LNCAP (cell line): ENCODE data around the gene RABEP2.

Experiments used
- TF ChIP-seq, protein P1 (sequence below): fragments of 450-650 bp; IDR thresholded peaks from 2 replicates; pipeline ENCODE4 v1.5.1; 2017; ENCODE audit warnings: mild to moderate bottlenecking

RABEP2 gene

DNA sequence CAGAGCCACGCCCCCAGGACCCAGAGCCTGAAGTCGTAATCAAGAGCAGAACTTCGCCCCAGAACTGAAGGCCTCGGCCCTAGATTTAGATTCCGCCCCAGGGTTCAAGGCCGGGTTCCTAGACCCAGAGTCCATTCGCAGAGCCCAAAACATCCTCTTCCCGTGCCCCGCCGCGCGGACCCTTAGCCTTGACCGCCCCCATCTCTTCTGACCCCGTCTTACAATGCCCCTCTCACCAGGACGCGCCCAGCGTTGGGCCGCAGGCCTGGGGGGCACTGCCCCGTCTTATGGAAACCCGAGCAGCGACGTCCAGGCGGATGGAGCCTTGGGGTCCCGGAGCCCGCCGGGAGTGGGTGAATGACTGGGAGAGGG, 11.7 kb upstream of the RABEP2 start:
- TF ChIP-seq, protein P1, sequence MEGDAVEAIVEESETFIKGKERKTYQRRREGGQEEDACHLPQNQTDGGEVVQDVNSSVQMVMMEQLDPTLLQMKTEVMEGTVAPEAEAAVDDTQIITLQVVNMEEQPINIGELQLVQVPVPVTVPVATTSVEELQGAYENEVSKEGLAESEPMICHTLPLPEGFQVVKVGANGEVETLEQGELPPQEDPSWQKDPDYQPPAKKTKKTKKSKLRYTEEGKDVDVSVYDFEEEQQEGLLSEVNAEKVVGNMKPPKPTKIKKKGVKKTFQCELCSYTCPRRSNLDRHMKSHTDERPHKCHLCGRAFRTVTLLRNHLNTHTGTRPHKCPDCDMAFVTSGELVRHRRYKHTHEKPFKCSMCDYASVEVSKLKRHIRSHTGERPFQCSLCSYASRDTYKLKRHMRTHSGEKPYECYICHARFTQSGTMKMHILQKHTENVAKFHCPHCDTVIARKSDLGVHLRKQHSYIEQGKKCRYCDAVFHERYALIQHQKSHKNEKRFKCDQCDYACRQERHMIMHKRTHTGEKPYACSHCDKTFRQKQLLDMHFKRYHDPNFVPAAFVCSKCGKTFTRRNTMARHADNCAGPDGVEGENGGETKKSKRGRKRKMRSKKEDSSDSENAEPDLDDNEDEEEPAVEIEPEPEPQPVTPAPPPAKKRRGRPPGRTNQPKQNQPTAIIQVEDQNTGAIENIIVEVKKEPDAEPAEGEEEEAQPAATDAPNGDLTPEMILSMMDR: no peak

DNA sequence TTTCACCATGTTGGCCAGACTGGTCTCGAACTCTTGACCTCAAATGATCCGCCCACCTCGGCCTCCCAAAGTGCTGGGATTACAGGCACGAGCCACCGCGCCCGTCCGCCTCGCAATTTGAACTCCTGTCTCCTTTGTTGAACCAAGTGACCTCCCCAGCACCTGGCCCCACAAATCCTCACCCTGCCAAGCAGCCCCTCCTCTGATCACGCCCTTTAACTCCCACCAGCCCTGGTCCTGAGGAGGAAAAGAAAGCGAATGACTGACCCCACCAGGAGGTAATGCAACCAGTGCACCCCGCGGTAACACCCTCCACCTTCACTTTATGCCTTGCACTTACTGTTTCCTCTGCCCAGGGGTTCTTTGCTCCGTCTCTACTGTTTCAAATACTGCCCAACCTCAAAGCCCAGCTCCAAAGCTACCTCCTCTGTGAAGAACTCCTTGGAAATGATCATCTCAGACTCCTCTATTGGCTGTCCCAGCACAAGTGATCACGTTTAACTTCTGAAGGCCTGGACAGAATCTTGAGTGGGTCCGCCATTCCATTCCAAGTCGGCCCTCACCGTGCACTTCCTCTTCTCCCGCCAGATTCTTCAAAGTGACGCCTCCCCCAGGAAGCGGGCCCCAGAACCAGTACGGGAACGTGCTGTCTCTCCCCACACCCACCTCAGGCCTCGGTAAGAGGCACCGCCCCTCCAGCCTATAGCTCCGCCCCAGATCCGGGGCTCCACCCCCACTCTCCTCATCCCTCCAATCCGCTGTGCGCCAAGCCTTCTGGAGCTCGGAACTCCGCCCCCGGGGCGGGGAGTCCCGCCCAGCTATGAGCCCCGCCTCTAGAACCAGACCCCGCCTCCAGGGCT, 11.1 kb upstream of the RABEP2 start:
- TF ChIP-seq, protein P1: no peak

DNA sequence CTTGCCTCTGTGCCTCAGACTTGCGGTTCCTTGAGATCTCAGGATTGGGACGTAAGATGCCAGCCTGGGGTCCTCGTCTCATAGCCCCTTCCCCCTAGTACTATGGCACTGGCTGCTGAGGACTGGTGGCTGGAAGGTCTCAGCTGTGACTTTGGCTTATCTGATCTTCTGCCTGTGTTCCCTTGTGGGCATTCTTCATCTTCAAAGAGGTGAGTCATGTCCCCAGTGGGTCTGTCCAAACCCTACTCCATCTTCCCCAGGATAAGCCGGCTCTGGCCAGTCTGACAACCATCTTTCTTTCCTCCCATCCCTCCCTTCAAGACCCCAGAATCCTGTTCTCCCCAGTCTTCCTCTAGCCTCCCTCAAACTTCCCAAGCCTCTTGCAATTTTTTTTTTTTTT, 10.3 kb upstream of the RABEP2 start:
- TF ChIP-seq, protein P1: no peak

DNA sequence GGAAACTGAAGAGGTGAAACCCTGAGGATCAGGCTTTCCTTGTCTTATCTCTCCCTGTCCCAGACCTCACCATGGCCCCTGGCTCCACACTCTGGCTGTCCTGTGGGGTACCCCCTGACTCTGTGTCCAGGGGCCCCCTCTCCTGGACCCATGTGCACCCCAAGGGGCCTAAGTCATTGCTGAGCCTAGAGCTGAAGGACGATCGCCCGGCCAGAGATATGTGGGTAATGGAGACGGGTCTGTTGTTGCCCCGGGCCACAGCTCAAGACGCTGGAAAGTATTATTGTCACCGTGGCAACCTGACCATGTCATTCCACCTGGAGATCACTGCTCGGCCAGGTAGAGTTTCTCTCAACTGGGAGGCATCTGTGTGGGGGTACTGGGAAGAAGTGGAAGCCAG, 8.1 kb upstream of the RABEP2 start:
- TF ChIP-seq, protein P1: no peak

DNA sequence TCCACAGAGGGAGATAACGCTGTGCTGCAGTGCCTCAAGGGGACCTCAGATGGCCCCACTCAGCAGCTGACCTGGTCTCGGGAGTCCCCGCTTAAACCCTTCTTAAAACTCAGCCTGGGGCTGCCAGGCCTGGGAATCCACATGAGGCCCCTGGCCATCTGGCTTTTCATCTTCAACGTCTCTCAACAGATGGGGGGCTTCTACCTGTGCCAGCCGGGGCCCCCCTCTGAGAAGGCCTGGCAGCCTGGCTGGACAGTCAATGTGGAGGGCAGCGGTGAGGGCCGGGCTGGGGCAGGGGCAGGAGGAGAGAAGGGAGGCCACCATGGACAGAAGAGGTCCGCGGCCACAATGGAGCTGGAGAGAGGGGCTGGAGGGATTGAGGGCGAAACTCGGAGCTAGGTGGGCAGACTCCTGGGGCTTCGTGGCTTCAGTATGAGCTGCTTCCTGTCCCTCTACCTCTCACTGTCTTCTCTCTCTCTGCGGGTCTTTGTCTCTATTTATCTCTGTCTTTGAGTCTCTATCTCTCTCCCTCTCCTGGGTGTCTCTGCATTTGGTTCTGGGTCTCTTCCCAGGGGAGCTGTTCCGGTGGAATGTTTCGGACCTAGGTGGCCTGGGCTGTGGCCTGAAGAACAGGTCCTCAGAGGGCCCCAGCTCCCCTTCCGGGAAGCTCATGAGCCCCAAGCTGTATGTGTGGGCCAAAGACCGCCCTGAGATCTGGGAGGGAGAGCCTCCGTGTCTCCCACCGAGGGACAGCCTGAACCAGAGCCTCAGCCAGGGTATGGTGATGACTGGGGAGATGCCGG, 7.5 kb upstream of the RABEP2 start:
- TF ChIP-seq, protein P1: no peak

DNA sequence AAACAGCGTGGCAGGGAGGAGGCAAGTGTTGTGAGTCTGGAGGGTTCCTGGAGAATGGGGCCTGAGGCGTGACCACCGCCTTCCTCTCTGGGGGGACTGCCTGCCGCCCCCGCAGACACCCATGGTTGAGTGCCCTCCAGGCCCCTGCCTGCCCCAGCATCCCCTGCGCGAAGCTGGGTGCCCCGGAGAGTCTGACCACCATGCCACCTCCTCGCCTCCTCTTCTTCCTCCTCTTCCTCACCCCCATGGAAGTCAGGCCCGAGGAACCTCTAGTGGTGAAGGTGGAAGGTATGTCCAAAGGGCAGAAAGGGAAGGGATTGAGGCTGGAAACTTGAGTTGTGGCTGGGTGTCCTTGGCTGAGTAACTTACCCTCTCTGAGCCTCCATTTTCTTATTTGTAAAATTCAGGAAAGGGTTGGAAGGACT, 6.8 kb upstream of the RABEP2 start, which contains the start of gene CD19:
TSS of gene CD19 (plus strand) at position 171 of the 425 bp plus-strand sequence. CDS start at position 201, 30 bp downstream.
- TF ChIP-seq, protein P1: no peak

DNA sequence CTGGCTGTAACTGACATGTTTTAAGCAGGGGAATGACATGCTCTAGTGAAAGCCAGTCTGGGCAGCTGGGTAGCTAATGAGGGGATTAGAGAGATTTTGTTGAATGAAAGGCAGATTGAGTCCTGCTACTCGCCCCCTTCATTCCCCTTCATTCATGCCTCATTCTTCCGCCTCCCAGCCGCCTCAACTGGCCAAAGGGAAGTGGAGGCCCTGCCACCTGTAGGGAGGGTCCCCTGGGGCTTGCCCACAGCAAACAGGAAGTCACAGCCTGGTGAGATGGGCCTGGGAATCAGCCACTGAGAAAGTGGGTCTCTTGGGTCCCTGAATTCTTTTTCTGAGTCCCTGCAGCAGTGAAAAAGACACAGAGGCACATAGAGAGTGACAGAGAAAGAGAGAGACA, 5.6 kb upstream of the RABEP2 start:
- TF ChIP-seq, protein P1: no peak
